ENCODE results near the gene NTN1. TPM values are rescaled to one million over a fixed set of nuclear protein-coding genes. Genes with fewer than 3 reads are reported as not detected.

Gene NTN1
- total RNA-seq, 2 experiments from 2014 or later, result 0.09 TPM; not detected in 1

- POLR2A ChIA-PET, result no interaction called here
- ATAC-seq (ENCODE audit: low read depth) (no peak), DNase-seq (no peak)
- H3K4me1 Mint-ChIP-seq, result no peaks in the 10 kb centered on the region
- no peak overlapping the region for H3K27ac Mint-ChIP-seq
- H3K9me3 Mint-ChIP-seq, result no peaks in the 10 kb centered on the region
- H3K36me3 Mint-ChIP-seq, result no peaks in the 10 kb centered on the region
- no peak overlapping the region for H3K4me3 Mint-ChIP-seq
- H3K27me3 Mint-ChIP-seq, result peaks cover 12% of the 10 kb centered on the region
These were observed 164.5 kb downstream of the NTN1 start for GRCh38 chr17:9185688-9186284.

GRCh38 chr17:9187828-9188227, 166.5 kb downstream of the NTN1 start:
- Mint-ChIP-seq H3K27me3 (peaks cover 12% of the 10 kb centered on the region), H3K4me1 (no peaks in the 10 kb centered on the region), H3K9me3 (no peaks in the 10 kb centered on the region), H3K36me3 (no peaks in the 10 kb centered on the region), H3K27ac (no peak overlapping the region), H3K4me3 (no peak overlapping the region)
- ATAC-seq (ENCODE audit: low read depth) (no peak), DNase-seq (no peak)
- POLR2A ChIA-PET, result interaction anchor here (0.7 kb wide), 1 partner anchor 65 kb away, joined by 3 read pairs; no protein-coding TSS in a partner anchor

GRCh38 chr17:9188367-9188766, 167.1 kb downstream of the NTN1 start:
- POLR2A ChIA-PET, result no interaction called here
- no peaks in the 10 kb centered on the region for H3K4me1 Mint-ChIP-seq
- H3K27me3 Mint-ChIP-seq, result peaks cover 12% of the 10 kb centered on the region
- no peak overlapping the region for H3K27ac Mint-ChIP-seq
- H3K4me3 Mint-ChIP-seq, result no peak overlapping the region
- H3K36me3 Mint-ChIP-seq, result no peaks in the 10 kb centered on the region
- DNase-seq, result no peak
- H3K9me3 Mint-ChIP-seq, result no peaks in the 10 kb centered on the region
- ATAC-seq (ENCODE audit: low read depth), result no peak

GRCh38 chr17:9189870-9190269, 168.6 kb downstream of the NTN1 start:
- Mint-ChIP-seq H3K27ac (no peak overlapping the region), H3K9me3 (no peaks in the 10 kb centered on the region), H3K4me1 (no peaks in the 10 kb centered on the region), H3K36me3 (no peaks in the 10 kb centered on the region), H3K4me3 (no peak overlapping the region), H3K27me3 (peaks cover 12% of the 10 kb centered on the region)
- POLR2A ChIA-PET, result no interaction called here
- DNase-seq (no peak), ATAC-seq (ENCODE audit: low read depth) (no peak)

GRCh38 chr17:9192010-9192409, 170.7 kb downstream of the NTN1 start:
- Mint-ChIP-seq H3K4me1 (peaks cover 1% of the 10 kb centered on the region), H3K27me3 (peaks cover 17% of the 10 kb centered on the region), H3K9me3 (no peaks in the 10 kb centered on the region), H3K4me3 (no peak overlapping the region), H3K27ac (no peak overlapping the region), H3K36me3 (no peaks in the 10 kb centered on the region)
- DNase-seq, result no peak
- POLR2A ChIA-PET, result no interaction called here
- no peak for ATAC-seq (ENCODE audit: low read depth)

- Mint-ChIP-seq H3K36me3 (no peaks in the 10 kb centered on the region), H3K27ac (no peak overlapping the region), H3K27me3 (peaks cover 6% of the 10 kb centered on the region), H3K9me3 (peaks cover 4% of the 10 kb centered on the region), H3K4me3 (no peak overlapping the region), H3K4me1 (peaks cover 1% of the 10 kb centered on the region)
- ATAC-seq (ENCODE audit: low read depth) (no peak), DNase-seq (no peak)
- POLR2A ChIA-PET, result no interaction called here
These were observed 174.1 kb downstream of the NTN1 start for GRCh38 chr17:9195411-9195810.

GRCh38 chr17:9195961-9196670, 174.8 kb downstream of the NTN1 start:
- Mint-ChIP-seq H3K4me1 (peaks cover 1% of the 10 kb centered on the region), H3K27me3 (peaks cover 6% of the 10 kb centered on the region), H3K36me3 (no peaks in the 10 kb centered on the region), H3K9me3 (peaks cover 4% of the 10 kb centered on the region), H3K27ac (no peak overlapping the region), H3K4me3 (no peak overlapping the region)
- DNase-seq, result no peak
- ATAC-seq (ENCODE audit: low read depth), result no peak
- POLR2A ChIA-PET, result no interaction called here

GRCh38 chr17:9199571-9200551, 178.6 kb downstream of the NTN1 start:
- Mint-ChIP-seq H3K4me1 (peaks cover 9% of the 10 kb centered on the region), H3K9me3 (peaks cover 4% of the 10 kb centered on the region), H3K36me3 (no peaks in the 10 kb centered on the region), H3K27ac (no peak overlapping the region), H3K27me3 (peaks cover 8% of the 10 kb centered on the region), H3K4me3 (no peak overlapping the region)
- no peak for ATAC-seq (ENCODE audit: low read depth)
- no peak for DNase-seq
- POLR2A ChIA-PET, result no interaction called here

- no peaks in the 10 kb centered on the region for H3K36me3 Mint-ChIP-seq
- no peak overlapping the region for H3K27ac Mint-ChIP-seq
- POLR2A ChIA-PET, result no interaction called here
- peaks cover 10% of the 10 kb centered on the region for H3K4me1 Mint-ChIP-seq
- DNase-seq (no peak), ATAC-seq (ENCODE audit: low read depth) (no peak)
- peaks cover 11% of the 10 kb centered on the region for H3K27me3 Mint-ChIP-seq
- H3K9me3 Mint-ChIP-seq, result peaks cover 4% of the 10 kb centered on the region
- no peak overlapping the region for H3K4me3 Mint-ChIP-seq
These were observed 179.5 kb downstream of the NTN1 start for GRCh38 chr17:9200699-9201359.

GRCh38 chr17:9202532-9202931, 181.2 kb downstream of the NTN1 start:
- DNase-seq (no peak), ATAC-seq (ENCODE audit: low read depth) (no peak)
- Mint-ChIP-seq H3K36me3 (no peaks in the 10 kb centered on the region), H3K27me3 (peaks cover 6% of the 10 kb centered on the region), H3K4me1 (peaks cover 8% of the 10 kb centered on the region), H3K4me3 (no peak overlapping the region), H3K9me3 (peaks cover 4% of the 10 kb centered on the region), H3K27ac (no peak overlapping the region)
- POLR2A ChIA-PET, result no interaction called here

GRCh38 chr17:9203771-9204425, 182.6 kb downstream of the NTN1 start:
- no peak for ATAC-seq (ENCODE audit: low read depth)
- Mint-ChIP-seq H3K9me3 (peaks cover 4% of the 10 kb centered on the region), H3K27ac (no peak overlapping the region), H3K36me3 (no peaks in the 10 kb centered on the region), H3K4me3 (no peak overlapping the region), H3K27me3 (peaks cover 6% of the 10 kb centered on the region), H3K4me1 (peaks cover 8% of the 10 kb centered on the region)
- DNase-seq, result no peak
- POLR2A ChIA-PET, result no interaction called here

GRCh38 chr17:9204637-9205329, 183.5 kb downstream of the NTN1 start:
- Mint-ChIP-seq H3K9me3 (no peaks in the 10 kb centered on the region), H3K4me1 (peaks cover 8% of the 10 kb centered on the region), H3K4me3 (no peak overlapping the region), H3K27me3 (peaks cover 6% of the 10 kb centered on the region), H3K27ac (no peak overlapping the region), H3K36me3 (no peaks in the 10 kb centered on the region)
- ATAC-seq (ENCODE audit: low read depth) (no peak), DNase-seq (no peak)
- POLR2A ChIA-PET, result no interaction called here
